ENCODE results near the gene DLG1. TPM values are rescaled to one million over a fixed set of nuclear protein-coding genes. Genes with fewer than 3 reads are reported as not detected.

DLG1 gene
- total RNA-seq, 2 donors from 2014 or later, result 115 to 124 TPM

- no peaks in the 10 kb centered on the region for H3K4me1 ChIP-seq
These were observed 122.9 kb downstream of the DLG1 start for GRCh38 chr3:197175503-197175902.

GRCh38 chr3:197174927-197175326 is 123.5 kb downstream of the DLG1 start:
- Histone ChIP-seq H3K4me1 (no peaks in the 10 kb centered on the region), H3K27ac (no peak overlapping the region), H3K36me3 (no peaks in the 10 kb centered on the region), H3K27me3 (no peaks in the 10 kb centered on the region), H3K9me3 (no peaks in the 10 kb centered on the region), H3K9ac (ENCODE audit: low read depth in 2 of 2, low read length in 2 of 2) (no peak overlapping the region), H3K4me3 (no peak overlapping the region)
- intact Hi-C loops (cut with DNase I), result no loop called here
- no peak for DNase-seq
- TF ChIP-seq CTCF (IDR thresholded peaks at IDR 0.05), result no peak

More at GRCh38 chr3:197175503-197175902, 122.9 kb downstream of the DLG1 start:
- H3K9ac ChIP-seq (ENCODE audit: low read depth in 2 of 2, low read length in 2 of 2), result no peak overlapping the region
- H3K27me3 ChIP-seq, result no peaks in the 10 kb centered on the region
- H3K4me3 ChIP-seq, result no peak overlapping the region
- no peak overlapping the region for H3K27ac ChIP-seq
- H3K9me3 ChIP-seq, result no peaks in the 10 kb centered on the region
- no peak for TF ChIP-seq CTCF (IDR thresholded peaks at IDR 0.05)
- no peaks in the 10 kb centered on the region for H3K36me3 ChIP-seq
- intact Hi-C loops (cut with DNase I), result no loop called here
- no peak for DNase-seq

GRCh38 chr3:197173620-197174019 is 124.8 kb downstream of the DLG1 start:
- intact Hi-C loops (cut with DNase I), result no loop called here
- Histone ChIP-seq H3K9me3 (no peaks in the 10 kb centered on the region), H3K27ac (no peak overlapping the region), H3K4me3 (no peak overlapping the region), H3K36me3 (no peaks in the 10 kb centered on the region), H3K27me3 (no peaks in the 10 kb centered on the region), H3K4me1 (no peaks in the 10 kb centered on the region), H3K9ac (ENCODE audit: low read depth in 2 of 2, low read length in 2 of 2) (no peak overlapping the region)
- no peak for TF ChIP-seq CTCF (IDR thresholded peaks at IDR 0.05)
- DNase-seq, result no peak

DNA sequence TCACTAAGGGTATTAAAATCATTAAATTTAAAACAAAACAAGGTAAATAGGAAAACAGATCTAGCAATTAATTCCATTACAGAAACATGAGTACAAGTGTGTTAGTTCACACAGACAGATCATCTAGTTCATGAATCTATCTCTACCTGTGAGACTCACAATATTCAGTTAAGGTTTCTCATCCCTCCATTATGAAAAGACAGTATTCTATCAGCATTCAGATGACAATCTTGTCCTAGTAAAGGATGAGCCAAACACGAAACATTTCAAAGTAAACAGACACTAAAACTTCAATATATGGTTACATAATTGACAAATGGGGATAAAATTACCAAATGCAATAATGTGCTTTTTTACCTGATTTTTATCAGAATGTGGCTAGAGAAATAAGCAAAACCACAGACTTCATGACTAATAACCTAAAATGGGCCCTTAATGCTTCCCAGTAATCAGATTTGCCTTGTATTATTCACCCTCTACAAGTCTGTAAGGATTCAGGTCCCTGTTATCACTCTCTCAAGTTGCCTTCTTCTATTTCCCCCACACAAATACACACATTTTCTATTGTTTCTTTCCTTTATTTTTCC is 126.8 kb downstream of the DLG1 start:
- Histone ChIP-seq H3K9me3 (no peaks in the 10 kb centered on the region), H3K9ac (ENCODE audit: low read depth in 2 of 2, low read length in 2 of 2) (no peak overlapping the region)
- intact Hi-C loops (cut with DNase I), result no loop called here

GRCh38 chr3:197169028-197169427 is 129.4 kb downstream of the DLG1 start:
- H3K36me3 ChIP-seq, result no peaks in the 10 kb centered on the region
- no peaks in the 10 kb centered on the region for H3K9me3 ChIP-seq
- intact Hi-C loops (cut with DNase I), result no loop called here
- H3K27me3 ChIP-seq, result no peaks in the 10 kb centered on the region
- DNase-seq, result no peak
- no peak overlapping the region for H3K4me3 ChIP-seq
- H3K27ac ChIP-seq, result no peak overlapping the region
- TF ChIP-seq CTCF (IDR thresholded peaks at IDR 0.05), result no peak
- no peaks in the 10 kb centered on the region for H3K4me1 ChIP-seq
- H3K9ac ChIP-seq (ENCODE audit: low read depth in 2 of 2, low read length in 2 of 2), result no peak overlapping the region

More for the DNA sequence above, 126.8 kb downstream of the DLG1 start:
- Histone ChIP-seq H3K36me3 (no peaks in the 10 kb centered on the region), H3K4me3 (no peak overlapping the region), H3K4me1 (no peaks in the 10 kb centered on the region), H3K27me3 (no peaks in the 10 kb centered on the region), H3K27ac (no peak overlapping the region)
- TF ChIP-seq CTCF (IDR thresholded peaks at IDR 0.05), result no peak
- DNase-seq, result no peak
